ENCODE data around the gene LGI4. TPM values are rescaled to one million over a fixed set of nuclear protein-coding genes. Genes with fewer than 3 reads are reported as not detected.

Gene LGI4
- total RNA-seq, 1 donor from 2014 or later = 0.20 TPM

DNA sequence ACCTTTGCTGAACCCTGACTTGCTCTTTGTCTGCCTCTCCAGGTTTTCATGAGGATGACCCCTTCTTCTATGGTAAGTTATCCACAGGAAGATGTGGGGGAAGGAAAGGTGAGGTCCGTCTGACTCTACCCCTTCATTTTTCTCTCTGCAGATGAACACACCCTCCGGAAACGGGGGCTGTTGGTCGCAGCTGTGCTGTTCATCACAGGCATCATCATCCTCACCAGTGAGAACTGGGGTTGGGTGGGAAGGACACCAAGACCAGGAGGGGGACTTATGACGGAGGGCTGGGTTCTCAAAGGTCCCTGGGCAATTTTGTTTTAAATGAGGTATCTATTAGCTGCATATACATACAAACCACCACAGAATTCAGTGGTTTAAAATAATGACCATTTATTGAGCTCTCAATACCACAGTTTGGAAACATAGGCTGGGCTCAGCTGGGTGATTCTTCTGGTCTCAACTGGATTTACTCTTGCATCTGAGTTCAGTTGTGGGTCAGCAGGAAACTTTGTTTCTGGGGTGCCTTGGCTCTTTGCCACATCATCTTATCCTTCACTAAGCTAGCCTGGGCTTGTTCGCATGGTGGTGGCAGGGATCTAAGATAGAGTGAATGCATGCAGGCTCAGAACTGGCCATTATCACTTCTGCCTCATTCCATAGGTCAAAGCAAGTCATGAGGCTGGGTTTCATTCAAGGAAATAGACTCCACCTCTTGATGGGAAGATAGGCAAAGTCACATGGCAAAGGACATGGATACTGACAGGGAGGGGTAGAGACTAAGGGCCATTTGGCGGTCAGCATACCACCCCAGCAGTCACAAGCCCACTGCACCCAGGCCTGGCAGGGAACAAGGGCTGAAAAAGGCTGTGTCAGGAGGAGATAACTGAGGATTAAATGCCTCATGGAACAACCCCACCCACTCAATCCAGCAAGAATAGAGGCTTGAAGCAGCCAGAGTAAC, 31.5 kb upstream of the LGI4 start:
- Histone ChIP-seq H3K4me2 (ENCODE audit: low read length) (no peak overlapping the region), H3K27me3 (ENCODE audit: insufficient read depth, low read length) (no peaks in the 10 kb centered on the region), H3K79me2 (ENCODE audit: insufficient read depth, low read length) (no peaks in the 10 kb centered on the region), H3K9me3 (ENCODE audit: insufficient read depth, low read depth, low read length) (peaks cover 18% of the 10 kb centered on the region), H3K9ac (ENCODE audit: low read length) (no peak overlapping the region), H4K20me1 (ENCODE audit: insufficient read depth, low read length) (peaks cover 4% of the 10 kb centered on the region), H3K4me3 (ENCODE audit: insufficient read depth, low read depth, low read length) (no peak overlapping the region), H3K4me1 (ENCODE audit: insufficient read depth, low read length) (no peaks in the 10 kb centered on the region), H3K36me3 (ENCODE audit: insufficient read depth, low read length) (peaks cover 54% of the 10 kb centered on the region), H3K27ac (ENCODE audit: low read depth, low read length) (no peak overlapping the region), H2AFZ (ENCODE audit: low read depth, low read length) (no peak overlapping the region)
- DNase-seq (ENCODE audit: low read depth) (no peak), FAIRE-seq (no peak)
- Mint-ChIP-seq H3K4me3 (ENCODE audit: unreplicated experiment) (no peak overlapping the region), H3K4me1 (ENCODE audit: low read depth, unreplicated experiment) (peaks cover 4% of the 10 kb centered on the region), H3K9me3 (ENCODE audit: unreplicated experiment) (peaks cover 30% of the 10 kb centered on the region), H3K27me3 (ENCODE audit: low read depth, unreplicated experiment) (no peaks in the 10 kb centered on the region), H3K36me3 (ENCODE audit: low read depth, unreplicated experiment) (peaks cover 50% of the 10 kb centered on the region), H3K27ac (ENCODE audit: unreplicated experiment) (no peak overlapping the region)
- TF ChIP-seq, protein P1, sequence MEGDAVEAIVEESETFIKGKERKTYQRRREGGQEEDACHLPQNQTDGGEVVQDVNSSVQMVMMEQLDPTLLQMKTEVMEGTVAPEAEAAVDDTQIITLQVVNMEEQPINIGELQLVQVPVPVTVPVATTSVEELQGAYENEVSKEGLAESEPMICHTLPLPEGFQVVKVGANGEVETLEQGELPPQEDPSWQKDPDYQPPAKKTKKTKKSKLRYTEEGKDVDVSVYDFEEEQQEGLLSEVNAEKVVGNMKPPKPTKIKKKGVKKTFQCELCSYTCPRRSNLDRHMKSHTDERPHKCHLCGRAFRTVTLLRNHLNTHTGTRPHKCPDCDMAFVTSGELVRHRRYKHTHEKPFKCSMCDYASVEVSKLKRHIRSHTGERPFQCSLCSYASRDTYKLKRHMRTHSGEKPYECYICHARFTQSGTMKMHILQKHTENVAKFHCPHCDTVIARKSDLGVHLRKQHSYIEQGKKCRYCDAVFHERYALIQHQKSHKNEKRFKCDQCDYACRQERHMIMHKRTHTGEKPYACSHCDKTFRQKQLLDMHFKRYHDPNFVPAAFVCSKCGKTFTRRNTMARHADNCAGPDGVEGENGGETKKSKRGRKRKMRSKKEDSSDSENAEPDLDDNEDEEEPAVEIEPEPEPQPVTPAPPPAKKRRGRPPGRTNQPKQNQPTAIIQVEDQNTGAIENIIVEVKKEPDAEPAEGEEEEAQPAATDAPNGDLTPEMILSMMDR (IDR thresholded peaks at IDR 0.05; ENCODE audit: insufficient read depth, low read depth, low read length) = no peak
- no peak for TF ChIP-seq EZH2 (IDR thresholded peaks at IDR 0.05; ENCODE audit: insufficient read depth, low read length)

DNA sequence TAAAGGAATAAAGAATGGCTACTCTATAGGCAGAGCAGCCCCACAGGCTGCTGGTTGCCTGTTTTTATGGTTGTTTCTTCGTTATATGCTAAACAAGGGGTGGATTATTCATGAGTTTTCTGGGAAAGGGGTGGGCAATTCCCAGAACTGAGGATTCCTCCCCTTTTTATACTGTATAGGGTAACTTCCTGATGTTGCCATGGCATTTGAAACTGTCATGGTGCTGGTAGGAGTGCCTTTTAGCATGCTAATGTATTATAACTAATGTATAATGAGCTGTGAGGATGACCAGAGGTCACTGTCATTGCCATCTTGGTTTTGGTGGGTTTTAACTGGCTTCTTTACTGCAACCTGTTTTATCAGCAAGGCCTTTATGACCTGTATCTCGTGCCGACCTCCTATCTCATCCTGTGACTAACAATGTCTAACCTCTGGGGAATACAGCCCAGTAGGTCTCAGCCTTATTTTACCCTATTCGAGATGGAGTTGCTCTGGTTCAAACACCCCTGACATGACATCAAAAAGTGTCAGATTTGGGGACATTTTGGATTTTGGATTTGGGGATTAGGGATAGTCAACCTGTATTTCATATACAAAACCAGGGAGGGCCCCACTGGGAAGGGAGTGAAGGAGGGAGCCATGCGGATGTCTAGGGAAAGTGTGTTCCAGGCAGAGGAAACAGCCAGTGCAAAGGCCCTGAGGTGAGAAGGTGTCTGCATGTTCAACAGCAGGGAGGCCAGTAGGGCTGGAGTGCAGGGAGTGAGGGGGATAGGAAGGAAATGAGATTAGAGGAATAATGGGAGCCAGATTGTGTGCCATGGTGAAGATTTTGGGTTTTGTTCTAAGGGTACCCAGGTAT, 30.6 kb upstream of the LGI4 start:
- FAIRE-seq (no peak), DNase-seq (ENCODE audit: low read depth) (no peak)
- no peak for TF ChIP-seq EZH2 (IDR thresholded peaks at IDR 0.05; ENCODE audit: insufficient read depth, low read length)
- TF ChIP-seq, protein P1 (IDR thresholded peaks at IDR 0.05; ENCODE audit: insufficient read depth, low read depth, low read length) = no peak
- H3K4me3 ChIP-seq (ENCODE audit: insufficient read depth, low read depth, low read length) = no peak overlapping the region
- peaks cover 4% of the 10 kb centered on the region for H4K20me1 ChIP-seq (ENCODE audit: insufficient read depth, low read length)
- Mint-ChIP-seq H3K27me3 (ENCODE audit: low read depth, unreplicated experiment) (no peaks in the 10 kb centered on the region), H3K4me1 (ENCODE audit: low read depth, unreplicated experiment) (peaks cover 4% of the 10 kb centered on the region), H3K4me3 (ENCODE audit: unreplicated experiment) (no peak overlapping the region), H3K27ac (ENCODE audit: unreplicated experiment) (no peak overlapping the region), H3K9me3 (ENCODE audit: unreplicated experiment) (peaks cover 33% of the 10 kb centered on the region), H3K36me3 (ENCODE audit: low read depth, unreplicated experiment) (peaks cover 54% of the 10 kb centered on the region)
- no peak overlapping the region for H3K9ac ChIP-seq (ENCODE audit: low read length)
- no peak overlapping the region for H3K4me2 ChIP-seq (ENCODE audit: low read length)
- no peak overlapping the region for H2AFZ ChIP-seq (ENCODE audit: low read depth, low read length)
- no peaks in the 10 kb centered on the region for H3K27me3 ChIP-seq (ENCODE audit: insufficient read depth, low read length)
- no peaks in the 10 kb centered on the region for H3K4me1 ChIP-seq (ENCODE audit: insufficient read depth, low read length)
- H3K9me3 ChIP-seq (ENCODE audit: insufficient read depth, low read depth, low read length) = peaks cover 18% of the 10 kb centered on the region
- H3K36me3 ChIP-seq (ENCODE audit: insufficient read depth, low read length) = peaks cover 62% of the 10 kb centered on the region
- H3K27ac ChIP-seq (ENCODE audit: low read depth, low read length) = no peak overlapping the region
- no peaks in the 10 kb centered on the region for H3K79me2 ChIP-seq (ENCODE audit: insufficient read depth, low read length)
